ENCODE results near the gene ROCK1. TPM values are rescaled to one million over a fixed set of nuclear protein-coding genes. Genes with fewer than 3 reads are reported as not detected.

Gene ROCK1
- polyA plus RNA-seq, 1 of the 3 experiments (the other 2 are of a cell fraction), result 4.9 TPM

DNA sequence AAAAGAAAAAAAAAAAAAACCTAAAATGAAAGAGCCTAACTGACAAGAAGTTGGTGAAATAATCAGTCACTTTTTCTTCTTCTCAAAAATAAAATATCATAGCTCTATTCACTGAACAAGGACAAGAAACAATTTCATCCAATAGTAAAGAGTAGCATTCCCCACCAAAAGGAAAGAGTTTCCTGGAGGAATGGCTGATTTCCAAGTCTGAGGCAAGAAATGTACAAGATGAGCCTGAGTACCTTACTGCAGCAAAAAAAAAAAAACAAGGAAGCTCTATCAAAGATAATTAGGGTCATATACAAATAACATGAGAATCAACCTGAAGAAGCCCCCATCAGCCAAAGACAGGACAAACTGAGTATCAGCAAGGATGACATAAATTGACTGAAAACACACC, 11.5 kb downstream of the ROCK1 start:
- POLR2A ChIA-PET, result no interaction called here
- Histone ChIP-seq H3K27ac (ENCODE audit: low read depth in 2 of 2, low read length in 1 of 2) (no peak overlapping the region), H3K4me3 (ENCODE audit: low read depth in 2 of 2, low read length in 1 of 2) (no peak overlapping the region), H3K4me1 (ENCODE audit: control insufficient read depth in 1 of 2, insufficient read depth in 2 of 2, low read depth in 1 of 2, low read length in 1 of 2) (peaks cover 0 to 2% of the 10 kb centered on the region in 2 experiments; a peak in 1 of 4 replicates), H4K20me1 (ENCODE audit: insufficient read depth) (peaks cover 91% of the 10 kb centered on the region), H3K79me2 (ENCODE audit: insufficient read depth) (peaks cover 100% of the 10 kb centered on the region), H3K9me3 (no peaks in the 10 kb centered on the region), H3K9ac (no peak overlapping the region), H3K9me2 (no peaks in the 10 kb centered on the region), H3K4me2 (no peak overlapping the region), H3F3A (replicated peaks; ENCODE audit: insufficient read depth) (peaks cover 4% of the 10 kb centered on the region), H2AFZ (ENCODE audit: low read depth) (no peak overlapping the region), H3K36me3 (replicated peaks in 1 of 2; ENCODE audit: control insufficient read depth in 1 of 2, insufficient read depth in 2 of 2, low read length in 1 of 2) (peaks cover 0 to 2% of the 10 kb centered on the region in 2 experiments), H3K27me3 (ENCODE audit: insufficient read depth) (no peaks in the 10 kb centered on the region)
- TF ChIP-seq RAD21 (IDR thresholded peaks at IDR 0.05; ENCODE audit: low read length), result no peak
- TF ChIP-seq, protein P1, sequence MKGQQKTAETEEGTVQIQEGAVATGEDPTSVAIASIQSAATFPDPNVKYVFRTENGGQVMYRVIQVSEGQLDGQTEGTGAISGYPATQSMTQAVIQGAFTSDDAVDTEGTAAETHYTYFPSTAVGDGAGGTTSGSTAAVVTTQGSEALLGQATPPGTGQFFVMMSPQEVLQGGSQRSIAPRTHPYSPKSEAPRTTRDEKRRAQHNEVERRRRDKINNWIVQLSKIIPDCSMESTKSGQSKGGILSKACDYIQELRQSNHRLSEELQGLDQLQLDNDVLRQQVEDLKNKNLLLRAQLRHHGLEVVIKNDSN (IDR thresholded peaks at IDR 0.05; ENCODE audit: borderline replicate concordance, low read depth), result no peak
- no peak for TF ChIP-seq SMC3 (IDR thresholded peaks at IDR 0.05; ENCODE audit: low read depth, low read length)
- TF ChIP-seq, protein P2, sequence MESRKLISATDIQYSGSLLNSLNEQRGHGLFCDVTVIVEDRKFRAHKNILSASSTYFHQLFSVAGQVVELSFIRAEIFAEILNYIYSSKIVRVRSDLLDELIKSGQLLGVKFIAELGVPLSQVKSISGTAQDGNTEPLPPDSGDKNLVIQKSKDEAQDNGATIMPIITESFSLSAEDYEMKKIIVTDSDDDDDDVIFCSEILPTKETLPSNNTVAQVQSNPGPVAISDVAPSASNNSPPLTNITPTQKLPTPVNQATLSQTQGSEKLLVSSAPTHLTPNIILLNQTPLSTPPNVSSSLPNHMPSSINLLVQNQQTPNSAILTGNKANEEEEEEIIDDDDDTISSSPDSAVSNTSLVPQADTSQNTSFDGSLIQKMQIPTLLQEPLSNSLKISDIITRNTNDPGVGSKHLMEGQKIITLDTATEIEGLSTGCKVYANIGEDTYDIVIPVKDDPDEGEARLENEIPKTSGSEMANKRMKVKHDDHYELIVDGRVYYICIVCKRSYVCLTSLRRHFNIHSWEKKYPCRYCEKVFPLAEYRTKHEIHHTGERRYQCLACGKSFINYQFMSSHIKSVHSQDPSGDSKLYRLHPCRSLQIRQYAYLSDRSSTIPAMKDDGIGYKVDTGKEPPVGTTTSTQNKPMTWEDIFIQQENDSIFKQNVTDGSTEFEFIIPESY (IDR thresholded peaks at IDR 0.05; ENCODE audit: borderline replicate concordance, low read depth), result no peak
- TF ChIP-seq NRF1 (IDR thresholded peaks at IDR 0.05; ENCODE audit: low read depth, low read length), result no peak
- TF ChIP-seq, protein P3, sequence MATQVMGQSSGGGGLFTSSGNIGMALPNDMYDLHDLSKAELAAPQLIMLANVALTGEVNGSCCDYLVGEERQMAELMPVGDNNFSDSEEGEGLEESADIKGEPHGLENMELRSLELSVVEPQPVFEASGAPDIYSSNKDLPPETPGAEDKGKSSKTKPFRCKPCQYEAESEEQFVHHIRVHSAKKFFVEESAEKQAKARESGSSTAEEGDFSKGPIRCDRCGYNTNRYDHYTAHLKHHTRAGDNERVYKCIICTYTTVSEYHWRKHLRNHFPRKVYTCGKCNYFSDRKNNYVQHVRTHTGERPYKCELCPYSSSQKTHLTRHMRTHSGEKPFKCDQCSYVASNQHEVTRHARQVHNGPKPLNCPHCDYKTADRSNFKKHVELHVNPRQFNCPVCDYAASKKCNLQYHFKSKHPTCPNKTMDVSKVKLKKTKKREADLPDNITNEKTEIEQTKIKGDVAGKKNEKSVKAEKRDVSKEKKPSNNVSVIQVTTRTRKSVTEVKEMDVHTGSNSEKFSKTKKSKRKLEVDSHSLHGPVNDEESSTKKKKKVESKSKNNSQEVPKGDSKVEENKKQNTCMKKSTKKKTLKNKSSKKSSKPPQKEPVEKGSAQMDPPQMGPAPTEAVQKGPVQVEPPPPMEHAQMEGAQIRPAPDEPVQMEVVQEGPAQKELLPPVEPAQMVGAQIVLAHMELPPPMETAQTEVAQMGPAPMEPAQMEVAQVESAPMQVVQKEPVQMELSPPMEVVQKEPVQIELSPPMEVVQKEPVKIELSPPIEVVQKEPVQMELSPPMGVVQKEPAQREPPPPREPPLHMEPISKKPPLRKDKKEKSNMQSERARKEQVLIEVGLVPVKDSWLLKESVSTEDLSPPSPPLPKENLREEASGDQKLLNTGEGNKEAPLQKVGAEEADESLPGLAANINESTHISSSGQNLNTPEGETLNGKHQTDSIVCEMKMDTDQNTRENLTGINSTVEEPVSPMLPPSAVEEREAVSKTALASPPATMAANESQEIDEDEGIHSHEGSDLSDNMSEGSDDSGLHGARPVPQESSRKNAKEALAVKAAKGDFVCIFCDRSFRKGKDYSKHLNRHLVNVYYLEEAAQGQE (IDR thresholded peaks at IDR 0.05; ENCODE audit: low read depth, low read length), result no peak
- no peak for TF ChIP-seq YY1 (IDR thresholded peaks at IDR 0.05; ENCODE audit: low read depth)
- no peak for TF ChIP-seq CHD2 (IDR thresholded peaks at IDR 0.05; ENCODE audit: low read length, partially characterized antibody)
- TF ChIP-seq FOXJ3 (CRISPR knock-in tag; IDR thresholded peaks at IDR 0.05), result no peak
- TF ChIP-seq, protein P4, sequence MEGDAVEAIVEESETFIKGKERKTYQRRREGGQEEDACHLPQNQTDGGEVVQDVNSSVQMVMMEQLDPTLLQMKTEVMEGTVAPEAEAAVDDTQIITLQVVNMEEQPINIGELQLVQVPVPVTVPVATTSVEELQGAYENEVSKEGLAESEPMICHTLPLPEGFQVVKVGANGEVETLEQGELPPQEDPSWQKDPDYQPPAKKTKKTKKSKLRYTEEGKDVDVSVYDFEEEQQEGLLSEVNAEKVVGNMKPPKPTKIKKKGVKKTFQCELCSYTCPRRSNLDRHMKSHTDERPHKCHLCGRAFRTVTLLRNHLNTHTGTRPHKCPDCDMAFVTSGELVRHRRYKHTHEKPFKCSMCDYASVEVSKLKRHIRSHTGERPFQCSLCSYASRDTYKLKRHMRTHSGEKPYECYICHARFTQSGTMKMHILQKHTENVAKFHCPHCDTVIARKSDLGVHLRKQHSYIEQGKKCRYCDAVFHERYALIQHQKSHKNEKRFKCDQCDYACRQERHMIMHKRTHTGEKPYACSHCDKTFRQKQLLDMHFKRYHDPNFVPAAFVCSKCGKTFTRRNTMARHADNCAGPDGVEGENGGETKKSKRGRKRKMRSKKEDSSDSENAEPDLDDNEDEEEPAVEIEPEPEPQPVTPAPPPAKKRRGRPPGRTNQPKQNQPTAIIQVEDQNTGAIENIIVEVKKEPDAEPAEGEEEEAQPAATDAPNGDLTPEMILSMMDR (IDR thresholded peaks at IDR 0.05), result no peak
- no peak for TF ChIP-seq MEF2A (IDR thresholded peaks at IDR 0.05; ENCODE audit: borderline replicate concordance, low read depth)
- no peak for TF ChIP-seq FOSL2 (IDR thresholded peaks at IDR 0.05; ENCODE audit: borderline replicate concordance, low read depth)
- TF ChIP-seq TAF1 (IDR thresholded peaks at IDR 0.05; ENCODE audit: borderline replicate concordance, low read depth, low read length), result no peak
- no peak for TF ChIP-seq NFIC (IDR thresholded peaks at IDR 0.05; ENCODE audit: borderline replicate concordance)
- no peak for TF ChIP-seq EP300 (IDR thresholded peaks at IDR 0.05; ENCODE audit: borderline replicate concordance in 1 of 2, low read depth in 1 of 2, low read length in 1 of 2)
- CTCF ChIA-PET, result no interaction called here
- no peak for DNase-seq
